ENCODE results near the gene MTOR. TPM values are rescaled to one million over a fixed set of nuclear protein-coding genes. Genes with fewer than 3 reads are reported as not detected.
"Not testable (repeated sequence)": the region's sequence is repeated elsewhere in the genome, so short reads cannot be mapped to it uniquely, and the experiment has no call there.

Gene MTOR
- 27.2 TPM for total RNA-seq

DNA sequence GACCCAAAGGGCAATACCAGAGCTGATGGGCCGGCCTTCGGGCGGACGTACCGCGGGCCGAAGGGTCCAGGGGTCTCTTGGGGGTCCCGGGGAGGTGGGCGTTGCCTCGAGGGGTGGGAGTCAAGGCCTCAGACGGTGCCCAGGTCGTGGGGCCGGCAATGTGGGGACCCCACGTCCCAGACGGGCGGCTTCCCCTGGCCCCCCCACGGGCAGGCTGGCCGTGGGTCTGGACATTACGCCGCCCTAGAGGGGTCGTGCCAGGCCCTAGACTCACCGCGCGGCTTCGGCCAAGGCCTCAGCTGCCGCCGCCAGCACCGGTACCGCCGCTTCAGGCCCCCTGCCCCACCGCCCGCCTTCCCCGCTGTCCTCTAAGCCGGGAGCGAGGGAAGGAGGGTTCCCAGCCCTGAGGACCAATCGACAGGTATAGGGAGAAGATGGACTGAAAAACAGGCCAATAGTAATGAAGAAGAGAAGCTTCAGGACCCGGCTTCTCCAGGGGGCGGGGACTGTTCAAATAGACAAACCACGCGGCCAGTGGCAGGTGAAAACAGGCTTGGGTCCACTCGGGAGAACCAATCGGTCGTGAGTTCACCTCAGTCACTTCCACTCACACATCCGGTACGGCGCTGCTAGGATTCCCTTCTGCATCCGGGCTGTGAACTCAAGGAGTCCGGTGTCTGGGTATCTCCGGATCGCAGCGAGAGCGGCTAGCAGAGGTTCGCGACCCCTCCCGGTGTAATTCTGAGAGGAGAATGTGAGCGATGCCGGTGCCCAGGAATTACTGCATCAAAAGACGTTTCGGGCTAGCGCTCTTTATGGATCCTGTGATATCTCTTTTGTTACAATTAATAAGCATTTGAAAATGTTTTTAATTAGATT is at the start of gene MTOR:
Gene MTOR (minus strand): TSS at position 381 of the 879 bp plus-strand sequence. CDS start 3,142 bp downstream, outside the sequence.
- peak; percentile 99 for DNase-seq

- no peak for DNase-seq
Measured at GRCh38 chr1:11309385-11309784, 47.0 kb upstream of the MTOR start.

DNA sequence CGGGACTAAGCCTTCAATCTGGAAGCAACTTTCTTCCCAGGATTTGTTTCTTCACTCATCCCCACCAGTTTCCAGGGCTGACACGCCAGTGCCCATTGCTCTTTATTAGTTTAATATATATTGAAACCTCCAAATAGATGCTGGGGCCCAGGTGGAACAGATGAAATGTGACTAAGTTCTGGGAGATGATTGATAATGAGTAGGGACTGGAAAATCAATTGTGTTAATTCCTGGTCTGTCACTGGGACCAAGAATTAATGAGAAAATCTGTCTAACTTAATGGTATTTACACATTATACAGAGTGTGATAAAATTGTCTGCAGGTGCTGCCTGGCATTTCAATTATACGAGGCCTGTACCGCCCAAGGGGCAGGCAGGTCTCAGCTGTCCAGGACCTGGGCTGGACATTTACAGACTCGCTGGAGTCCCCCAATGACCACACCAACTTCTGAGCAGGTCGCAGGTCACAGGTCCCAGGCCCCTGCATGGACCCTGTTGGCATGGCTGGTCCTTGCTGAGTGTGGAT is 46.4 kb upstream of the MTOR start:
- DNase-seq: no peak

GRCh38 chr1:11307852-11308251 is 45.5 kb upstream of the MTOR start:
- no peak for DNase-seq

DNA sequence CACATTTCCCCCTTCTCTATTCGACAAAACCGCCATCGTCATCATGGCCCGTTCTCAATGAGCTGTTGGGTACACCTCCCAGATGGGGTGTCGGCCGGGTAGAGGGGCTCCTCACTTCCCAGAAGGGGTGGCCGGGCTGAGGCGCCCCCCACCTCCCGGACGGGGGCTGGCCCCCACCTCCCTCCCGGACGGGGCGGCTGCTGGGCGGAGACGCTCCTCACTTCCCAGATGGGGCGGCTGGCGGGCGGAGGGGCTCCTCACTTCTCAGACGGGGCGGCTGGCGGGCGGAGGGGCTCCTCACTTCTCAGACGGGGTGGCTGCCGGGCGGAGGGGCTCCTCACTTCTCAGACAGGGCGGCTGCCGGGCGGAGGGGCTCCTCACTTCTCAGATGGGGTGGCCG is 43.2 kb upstream of the MTOR start:
- DNase-seq: not testable (repeated sequence)

DNA sequence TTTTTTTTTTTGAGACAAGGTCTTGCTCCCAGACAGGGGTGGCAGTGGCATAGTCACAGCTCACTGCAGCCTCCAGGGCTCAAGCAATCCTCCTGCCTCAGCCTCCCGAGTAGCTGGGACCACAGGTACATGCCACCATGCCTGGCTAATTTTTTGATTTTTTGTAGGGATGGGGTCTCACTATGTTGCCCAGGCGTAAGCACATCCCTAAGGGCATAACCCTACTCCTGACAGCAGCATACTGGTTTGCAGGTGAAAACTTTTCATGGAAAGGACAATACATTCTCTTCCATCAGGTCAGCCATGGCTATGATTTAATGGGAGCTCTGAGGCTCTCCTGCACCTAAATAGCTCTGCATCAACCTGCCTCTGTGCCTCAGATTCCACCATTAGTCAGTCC is 40.0 kb upstream of the MTOR start:
- DNase-seq: no peak

DNA sequence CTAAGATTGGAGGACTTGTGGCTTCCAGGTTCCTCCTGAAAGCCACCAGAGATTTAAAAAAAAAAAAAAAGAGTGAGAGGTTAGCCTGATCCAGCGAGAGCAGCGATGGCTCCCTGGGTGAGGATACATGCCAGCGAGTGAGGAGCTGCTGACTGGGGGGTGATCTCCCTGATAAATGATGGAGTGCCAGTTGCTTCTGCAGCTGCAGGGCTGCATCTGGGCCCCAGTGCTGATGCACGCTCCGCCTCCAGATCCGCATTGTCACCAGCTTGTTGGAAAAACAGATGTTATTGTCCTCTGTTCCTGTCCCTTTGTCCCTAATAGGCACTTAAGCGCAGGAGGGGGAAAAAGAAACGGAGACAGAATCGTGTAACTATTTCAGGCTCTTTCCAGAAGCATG is 39.2 kb upstream of the MTOR start:
- DNase-seq: peak; percentile 39

DNA sequence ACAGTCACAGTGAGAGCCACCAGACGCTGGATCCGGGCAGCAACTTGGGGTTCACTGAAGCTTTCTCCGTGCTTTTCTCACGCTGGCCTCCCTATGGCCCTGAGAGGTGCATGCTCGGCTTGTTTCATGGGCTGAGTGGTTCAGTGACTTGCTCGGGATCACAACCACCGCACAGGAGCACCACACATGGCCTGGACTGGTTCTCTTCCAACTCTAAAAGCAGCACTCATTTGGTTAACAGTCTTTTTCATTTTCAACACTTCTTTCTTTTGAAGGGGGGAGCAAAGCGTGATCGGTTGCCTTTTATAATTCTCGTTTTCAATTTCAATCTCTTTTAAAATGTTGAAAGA is 36.8 kb upstream of the MTOR start:
- no peak for DNase-seq

DNA sequence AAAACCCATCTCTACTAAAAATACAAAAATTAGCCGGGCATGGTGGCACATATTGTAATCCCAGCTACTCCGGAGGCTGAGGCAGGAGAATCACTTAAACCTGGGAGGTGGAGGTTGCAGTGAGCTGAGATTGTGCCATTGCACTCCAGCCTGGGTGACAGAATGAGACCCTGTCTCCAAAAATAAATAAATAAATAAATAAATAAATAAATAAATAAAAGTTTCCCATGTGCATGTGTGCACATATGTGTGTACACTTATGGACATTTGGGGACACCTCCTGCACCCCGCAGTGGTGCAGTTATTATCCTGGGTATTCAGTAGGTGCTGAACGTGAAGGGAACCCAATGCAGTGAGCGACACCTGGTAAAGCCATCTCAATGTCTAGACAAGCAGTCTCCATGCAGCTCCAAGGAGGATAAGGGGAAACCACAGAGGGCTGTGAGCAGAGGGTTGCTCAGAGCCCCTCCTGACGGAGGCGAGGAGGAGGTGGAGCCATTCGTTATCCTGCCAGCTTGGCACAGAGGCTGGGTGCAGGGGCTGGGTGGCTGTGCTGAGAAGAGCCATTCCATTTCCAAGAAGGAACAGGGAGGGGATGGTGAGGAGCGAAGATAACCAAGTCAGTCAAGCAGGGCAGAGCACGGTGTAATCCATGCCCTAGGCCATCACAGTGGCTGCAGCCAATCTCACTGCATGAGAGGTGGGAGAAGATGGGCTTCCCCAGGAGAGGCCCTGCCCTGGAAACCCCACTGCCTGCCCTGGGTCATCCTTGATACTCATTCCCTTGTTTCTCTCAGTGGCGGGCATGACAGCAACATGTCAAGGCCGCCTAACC is 36.3 kb upstream of the MTOR start:
- no peak for DNase-seq

GRCh38 chr1:11297774-11298173 is 35.4 kb upstream of the MTOR start:
- not testable (repeated sequence) for DNase-seq

GRCh38 chr1:11295905-11296304 is 33.6 kb upstream of the MTOR start:
- DNase-seq: no peak

DNA sequence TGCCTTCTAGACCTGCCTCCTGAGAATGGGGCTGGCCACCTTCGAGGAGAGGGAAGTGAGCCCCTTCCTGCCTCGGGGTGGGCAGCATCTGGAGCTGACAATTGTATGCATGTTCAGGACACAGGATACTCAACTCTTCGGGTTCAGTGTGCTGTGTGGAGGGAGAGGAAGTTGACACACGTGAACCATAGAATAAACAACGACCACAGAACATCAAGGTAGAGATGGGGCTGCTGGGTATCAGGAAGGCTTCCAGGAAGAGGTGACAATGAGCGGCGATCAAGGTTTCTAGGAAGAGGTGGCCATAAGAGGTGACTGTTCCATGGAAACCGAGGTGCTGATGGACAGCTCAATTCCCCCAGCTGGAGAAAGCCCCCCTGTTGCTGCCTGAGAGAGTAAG is 32.6 kb upstream of the MTOR start:
- DNase-seq: no peak

GRCh38 chr1:11293856-11294255 is 31.5 kb upstream of the MTOR start:
- DNase-seq: no peak

GRCh38 chr1:11291049-11291448 is 28.7 kb upstream of the MTOR start:
- DNase-seq: no peak

DNA sequence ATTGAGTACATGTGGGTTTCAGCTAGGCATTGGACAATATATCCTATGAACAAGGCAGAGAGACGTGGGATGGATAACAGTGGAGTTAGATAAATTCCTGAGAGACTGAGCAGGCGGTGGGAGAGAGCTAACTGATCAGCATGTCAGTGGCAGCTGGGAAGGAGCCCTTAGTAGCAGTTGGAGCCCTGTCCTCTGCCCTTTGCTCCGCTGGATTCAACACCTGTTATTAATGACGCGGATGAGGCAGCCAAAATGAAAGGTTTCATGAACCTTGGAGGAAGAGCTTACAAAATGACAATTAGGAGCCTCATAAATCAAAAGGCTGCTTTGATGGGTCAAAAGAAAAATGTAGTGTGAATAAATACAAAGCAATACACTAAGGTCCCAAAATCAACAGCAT is 26.7 kb upstream of the MTOR start:
- DNase-seq: no peak

DNA sequence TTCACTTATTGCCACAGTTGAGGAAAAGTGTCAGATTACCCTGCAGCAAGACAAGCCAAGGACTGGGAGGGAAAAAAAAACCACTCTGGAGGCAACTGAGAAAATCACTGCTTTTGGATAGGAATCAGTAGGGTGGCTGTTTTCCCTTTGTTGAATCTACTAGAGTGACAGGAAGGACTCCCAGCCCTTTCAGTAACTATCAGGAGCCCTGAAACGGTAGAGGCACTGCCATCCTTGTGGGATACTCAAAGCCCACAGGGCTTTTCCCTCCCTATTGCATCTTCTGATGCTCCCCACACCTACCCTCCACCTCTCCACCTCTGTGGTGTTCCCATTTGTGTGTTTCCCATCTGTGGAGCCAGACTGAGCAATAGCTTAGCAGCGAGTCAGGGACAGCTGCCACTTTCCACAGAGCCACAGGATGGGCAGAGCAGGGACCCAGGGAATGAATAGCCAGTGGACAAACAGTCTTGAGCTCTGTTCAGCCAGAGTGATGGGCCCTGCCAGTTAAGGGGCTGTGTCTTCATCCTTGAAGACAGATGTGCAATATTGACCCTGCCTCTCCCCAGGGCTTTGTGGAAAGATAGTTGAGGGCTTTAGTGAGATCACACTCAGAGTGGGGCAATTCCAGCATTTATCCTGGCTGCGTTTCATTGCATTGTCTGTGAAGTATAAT is 24.5 kb upstream of the MTOR start:
- no peak for DNase-seq

DNA sequence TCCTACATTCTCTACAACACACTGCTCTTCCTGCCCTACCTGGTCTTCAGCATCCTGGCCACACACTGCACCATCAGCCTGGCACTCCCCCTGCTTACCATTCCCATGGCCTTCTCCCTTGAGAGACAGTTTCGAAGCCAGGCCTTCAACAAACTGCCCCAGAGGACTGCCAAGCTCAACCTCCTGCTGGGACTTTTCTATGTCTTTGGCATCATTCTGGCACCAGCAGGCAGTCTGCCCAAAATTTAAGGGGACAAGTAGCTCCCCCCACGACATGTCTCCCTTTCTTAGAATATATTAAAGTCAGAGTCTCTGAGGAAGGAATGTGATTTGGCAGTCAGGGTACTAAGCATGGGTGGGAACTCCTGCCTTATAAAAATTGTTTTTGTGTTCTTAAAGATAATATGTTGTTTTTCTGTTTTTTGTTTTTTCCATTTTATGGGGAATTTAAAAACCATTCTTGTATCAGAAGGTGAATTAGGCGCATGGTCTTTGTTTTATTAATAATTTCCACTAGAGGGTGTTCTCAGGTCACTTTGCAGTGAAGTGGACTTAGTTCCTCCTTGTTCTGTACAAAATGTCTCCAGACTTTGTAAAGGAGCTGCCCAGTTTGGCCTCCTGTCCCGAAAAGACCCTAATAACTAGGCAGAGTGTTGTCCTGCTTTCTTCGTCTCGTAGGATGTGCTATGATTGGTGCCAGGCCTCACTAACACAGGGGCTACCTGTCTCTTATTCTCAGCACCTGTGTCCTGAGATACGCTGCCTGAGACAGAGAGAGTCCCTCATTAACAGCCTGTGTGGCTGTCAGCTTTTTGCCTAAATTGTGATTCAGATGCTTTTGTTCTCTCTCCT is 23.8 kb upstream of the MTOR start:
- DNase-seq: no peak

GRCh38 chr1:11284784-11285183 is 22.4 kb upstream of the MTOR start:
- no peak for DNase-seq

- no peak for DNase-seq
Measured at GRCh38 chr1:11283151-11283550, 20.8 kb upstream of the MTOR start.

DNA sequence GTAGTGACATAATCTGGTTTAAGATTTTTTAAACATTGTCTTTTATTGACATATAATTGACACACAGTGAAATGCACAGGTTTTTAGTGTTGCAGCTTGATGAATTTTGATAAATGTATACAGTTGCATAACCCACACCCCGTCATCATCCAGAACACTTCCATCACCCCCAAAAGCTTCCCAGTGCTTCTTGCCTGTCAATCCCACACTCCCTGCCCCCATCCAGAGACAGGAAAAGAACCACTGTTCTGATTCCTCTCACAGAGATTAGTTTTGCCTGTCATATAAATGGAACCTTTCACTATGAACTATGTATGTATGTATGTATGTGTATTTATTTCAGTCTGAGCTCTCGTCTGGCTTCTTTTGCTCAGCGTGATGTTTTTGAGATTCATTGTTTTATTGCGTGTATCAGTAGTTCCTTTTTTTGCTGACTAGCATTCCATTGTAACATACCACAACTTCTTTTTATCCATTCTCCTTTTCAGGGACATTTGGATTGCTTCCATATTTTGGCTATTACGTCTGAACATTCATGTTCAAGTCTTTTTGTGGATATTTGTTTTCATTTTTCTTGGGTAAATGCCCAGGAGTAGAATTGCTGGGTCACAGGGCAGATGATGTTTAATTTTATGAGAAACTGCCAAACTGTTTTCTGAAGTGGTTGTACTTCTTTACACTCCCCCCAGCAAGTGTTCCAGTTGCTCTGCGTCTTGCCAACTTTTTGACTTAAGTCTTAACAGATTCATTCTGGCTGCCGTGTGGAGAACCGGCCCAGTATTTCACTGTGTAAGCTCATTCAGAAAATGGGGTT is 19.4 kb upstream of the MTOR start:
- DNase-seq: peak; percentile 31
